ENCODE measurements around the gene MKRN2.

MKRN2 gene

DNA sequence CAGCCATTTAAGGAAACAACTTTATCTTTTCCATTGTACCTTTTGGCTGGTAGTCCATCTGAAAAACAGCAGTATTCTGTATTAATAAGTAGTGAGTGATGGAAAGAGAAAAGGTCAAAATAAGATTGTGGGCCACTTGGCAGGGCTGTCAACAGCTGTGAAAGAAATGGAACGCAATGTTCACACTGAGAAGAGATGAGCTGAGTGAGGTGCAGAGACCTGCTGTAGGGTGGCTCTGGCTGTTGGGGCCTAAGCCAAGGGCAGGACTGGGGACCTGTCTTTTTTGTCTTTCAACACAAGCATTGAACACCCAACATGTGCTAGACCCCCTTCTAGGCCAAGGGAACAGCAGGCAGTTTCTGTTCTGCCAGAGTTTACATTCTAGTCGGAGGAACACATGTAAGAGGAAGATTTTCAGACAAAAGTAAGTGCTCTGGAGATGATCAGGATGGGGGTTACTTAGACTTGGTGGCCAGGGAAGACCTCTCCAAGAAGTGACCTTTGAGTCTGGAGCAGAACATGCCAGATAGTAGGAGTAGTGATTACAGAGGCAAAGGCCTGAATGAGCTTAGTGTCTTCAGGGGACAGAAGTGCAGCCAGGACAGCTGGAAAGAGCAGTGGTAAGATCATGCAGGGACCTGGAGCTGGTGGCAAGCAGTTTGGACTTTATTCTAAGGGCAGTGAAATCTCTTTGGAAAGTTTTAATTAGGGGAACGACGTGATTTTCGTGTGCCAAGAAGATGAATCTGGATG, 43.0 kb upstream of the MKRN2 start:
- TF ChIP-seq CTCF (conservative IDR thresholded peaks at IDR 0.05; ENCODE audit: control insufficient read depth, insufficient read depth, low read depth, low read length), result no peak
- no peak overlapping the region for H3K4me3 ChIP-seq (ENCODE audit: control insufficient read depth, low read depth, low read length)
- no peak for DNase-seq (ENCODE audit: low read depth)

DNA sequence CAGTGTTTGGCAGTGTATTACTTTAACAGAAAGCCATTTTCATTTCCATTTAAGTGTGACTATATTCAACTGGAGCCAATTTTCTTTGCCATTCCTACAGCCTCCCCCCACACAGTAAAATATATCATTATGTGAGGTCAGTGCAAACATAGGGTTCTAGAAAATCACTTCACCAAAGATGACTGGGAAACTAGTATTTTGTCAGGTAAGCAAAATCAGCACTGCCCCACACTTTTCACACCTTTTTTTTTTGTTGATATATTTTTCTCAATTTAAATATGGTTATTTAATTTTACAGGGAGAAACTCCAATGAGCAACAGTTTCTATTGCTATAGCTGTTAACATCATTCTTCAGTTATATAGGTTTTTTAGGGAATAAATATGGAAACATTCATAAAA, 41.3 kb upstream of the MKRN2 start:
- no peak for TF ChIP-seq CTCF (conservative IDR thresholded peaks at IDR 0.05; ENCODE audit: control insufficient read depth, insufficient read depth, low read depth, low read length)
- DNase-seq (ENCODE audit: low read depth), result no peak
- H3K4me3 ChIP-seq (ENCODE audit: control insufficient read depth, low read depth, low read length), result no peak overlapping the region

- no peak for TF ChIP-seq CTCF (conservative IDR thresholded peaks at IDR 0.05; ENCODE audit: control insufficient read depth, insufficient read depth, low read depth, low read length)
- H3K4me3 ChIP-seq (ENCODE audit: control insufficient read depth, low read depth, low read length), result no peak overlapping the region
Observed at GRCh38 chr3:12516873-12517272, 40.0 kb upstream of the MKRN2 start.

GRCh38 chr3:12518261-12519028, 38.4 kb upstream of the MKRN2 start:
- TF ChIP-seq CTCF (conservative IDR thresholded peaks at IDR 0.05; ENCODE audit: control insufficient read depth, insufficient read depth, low read depth, low read length), result no peak
- DNase-seq (ENCODE audit: low read depth), result no peak
- H3K4me3 ChIP-seq (ENCODE audit: control insufficient read depth, low read depth, low read length), result no peak overlapping the region

More at GRCh38 chr3:12516873-12517272, 40.0 kb upstream of the MKRN2 start:
- no peak for DNase-seq (ENCODE audit: low read depth)

GRCh38 chr3:12521010-12521409, 35.9 kb upstream of the MKRN2 start:
- DNase-seq (ENCODE audit: low read depth), result no peak
- no peak for TF ChIP-seq CTCF (conservative IDR thresholded peaks at IDR 0.05; ENCODE audit: control insufficient read depth, insufficient read depth, low read depth, low read length)
- no peak overlapping the region for H3K4me3 ChIP-seq (ENCODE audit: control insufficient read depth, low read depth, low read length)

- DNase-seq (ENCODE audit: low read depth), result no peak
- no peak overlapping the region for H3K4me3 ChIP-seq (ENCODE audit: control insufficient read depth, low read depth, low read length)
- no peak for TF ChIP-seq CTCF (conservative IDR thresholded peaks at IDR 0.05; ENCODE audit: control insufficient read depth, insufficient read depth, low read depth, low read length)
Observed at GRCh38 chr3:12522721-12523120, 34.2 kb upstream of the MKRN2 start.

Measured in fibroblast of mammary gland (primary cell).